ENCODE data around the gene SH3RF2. TPM values are rescaled to one million over a fixed set of nuclear protein-coding genes. Genes with fewer than 3 reads are reported as not detected.
"Not testable (repeated sequence)": the region's sequence is repeated elsewhere in the genome, so short reads cannot be mapped to it uniquely, and the experiment has no call there.

SH3RF2 gene
- total RNA-seq, 1 donor from 2014 or later: 0.61 TPM

GRCh38 chr5:145978708-145979107, 42.3 kb downstream of the SH3RF2 start:
- intact Hi-C loops (cut with micrococcal nuclease): no loop called here

DNA sequence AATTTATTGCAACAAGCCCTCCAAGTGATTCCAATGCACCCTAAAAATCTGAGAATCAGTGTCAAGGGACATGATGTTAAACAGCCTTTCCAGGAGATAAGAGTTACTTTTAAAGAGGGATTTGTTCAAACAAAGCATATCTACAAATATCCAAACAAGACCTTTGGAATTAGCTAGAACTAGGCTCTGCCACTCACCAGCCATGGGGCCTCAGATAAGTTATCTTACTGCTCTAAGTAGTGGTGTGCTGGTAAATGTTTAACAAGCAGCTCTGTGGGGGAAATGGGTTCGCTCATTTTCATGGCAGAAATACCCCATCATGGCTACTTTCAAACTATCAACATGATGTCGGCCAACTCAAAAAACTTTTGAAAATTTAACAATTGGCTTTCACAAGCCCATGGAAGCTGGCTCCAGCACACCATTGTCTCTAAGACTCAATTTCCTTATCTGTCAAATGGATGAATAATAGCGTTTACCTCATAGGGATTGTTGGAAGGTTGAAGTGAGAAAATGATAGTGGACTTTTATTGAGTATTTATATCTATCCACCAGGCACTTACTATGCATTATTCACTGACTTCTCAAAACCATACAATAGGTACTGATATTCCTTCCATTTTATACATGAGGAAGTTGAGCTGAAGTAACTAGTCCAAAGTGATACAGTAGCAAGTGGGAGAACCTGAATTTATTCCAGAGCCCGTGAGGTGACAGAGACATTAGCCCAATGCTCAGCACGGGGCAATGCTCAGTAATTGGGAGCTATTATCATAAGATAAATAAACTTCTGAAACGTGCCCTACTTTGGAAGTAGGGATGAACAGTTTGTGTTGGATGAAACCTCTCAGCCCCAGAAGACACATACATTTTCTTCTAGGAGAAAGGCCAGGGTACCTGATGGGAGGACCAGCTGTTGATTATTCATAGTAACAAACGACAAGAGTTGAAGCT, 43.2 kb downstream of the SH3RF2 start:
- intact Hi-C loops (cut with micrococcal nuclease): no loop called here

GRCh38 chr5:145980259-145980658, 43.9 kb downstream of the SH3RF2 start:
- intact Hi-C loops (cut with micrococcal nuclease): no loop called here

DNA sequence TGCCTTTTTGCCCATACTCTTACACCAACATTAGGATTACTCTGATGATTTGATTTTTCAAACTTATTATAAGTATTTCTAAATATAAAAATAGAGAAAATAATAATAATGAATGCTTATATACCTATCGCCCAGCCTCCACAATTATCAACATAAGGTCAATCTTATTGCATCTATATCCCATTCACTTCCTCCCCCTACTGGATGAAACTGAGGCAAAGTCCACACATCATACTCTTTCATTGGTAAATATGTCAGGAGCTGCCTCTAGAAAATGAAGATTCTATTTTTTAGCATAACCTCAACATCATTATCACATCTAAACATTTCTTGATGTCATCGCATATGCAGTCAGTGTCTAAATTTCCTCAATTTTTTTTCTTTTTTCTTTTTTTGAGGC, 44.3 kb downstream of the SH3RF2 start:
- intact Hi-C loops (cut with micrococcal nuclease): no loop called here

GRCh38 chr5:145981589-145982571, 45.5 kb downstream of the SH3RF2 start:
- intact Hi-C loops (cut with micrococcal nuclease): no loop called here

DNA sequence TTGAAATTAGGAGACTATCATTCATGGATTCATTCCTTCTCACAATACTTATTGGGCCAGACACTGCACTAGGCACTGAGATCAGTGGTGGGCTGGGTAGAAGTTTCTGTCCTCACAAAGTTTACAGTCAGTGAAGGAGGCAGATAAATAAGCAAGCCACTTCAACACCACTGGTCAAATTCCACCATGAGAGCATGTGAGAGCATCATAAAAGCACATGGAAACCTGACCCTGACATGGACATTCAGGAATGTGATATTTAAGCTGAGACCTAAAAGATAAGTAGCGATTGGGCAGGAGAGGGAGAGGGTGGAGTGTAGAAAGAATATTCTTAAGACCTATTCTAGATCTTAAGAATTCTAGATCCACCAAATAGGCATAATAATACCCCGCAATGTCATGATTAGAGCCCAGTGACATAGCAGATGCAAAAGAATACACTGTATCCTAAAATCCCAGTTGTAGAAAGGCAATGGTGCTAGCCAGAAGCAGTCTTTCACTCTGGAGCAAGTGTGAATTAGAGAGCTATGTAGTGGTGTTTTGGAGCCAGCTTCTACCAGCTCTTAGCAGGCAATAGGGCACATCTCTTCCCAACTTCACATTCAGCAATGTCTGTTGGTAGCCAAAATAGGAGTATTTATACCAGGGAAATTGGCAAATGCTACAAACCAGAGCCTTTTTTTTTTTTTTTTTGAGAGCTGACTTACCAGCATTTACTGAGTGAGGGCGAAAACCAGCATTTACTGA, 46.4 kb downstream of the SH3RF2 start:
- intact Hi-C loops (cut with micrococcal nuclease): no loop called here

GRCh38 chr5:145983446-145983845, 47.1 kb downstream of the SH3RF2 start:
- intact Hi-C loops (cut with micrococcal nuclease): no loop called here

GRCh38 chr5:145984072-145984471, 47.7 kb downstream of the SH3RF2 start:
- intact Hi-C loops (cut with micrococcal nuclease): no loop called here

DNA sequence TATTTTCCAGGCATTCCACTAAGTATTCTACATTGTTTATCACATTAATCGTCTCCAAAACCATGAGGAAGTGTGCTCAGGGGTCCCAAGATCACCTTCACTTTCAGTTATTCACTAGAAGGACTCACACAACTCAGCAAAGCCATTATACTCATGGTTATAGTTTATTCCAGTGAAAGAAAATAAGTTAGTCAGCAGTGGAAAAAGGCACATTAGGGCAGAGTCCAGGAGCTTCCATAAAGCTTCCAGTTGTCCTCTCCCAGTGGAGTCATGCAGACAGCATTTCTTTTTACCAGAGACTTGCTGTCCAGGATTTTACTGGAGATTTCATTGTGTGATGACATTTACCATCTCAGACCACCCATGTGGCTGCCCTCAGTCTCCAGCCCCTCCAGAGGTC, 51.5 kb downstream of the SH3RF2 start:
- intact Hi-C loops (cut with micrococcal nuclease): no loop called here

DNA sequence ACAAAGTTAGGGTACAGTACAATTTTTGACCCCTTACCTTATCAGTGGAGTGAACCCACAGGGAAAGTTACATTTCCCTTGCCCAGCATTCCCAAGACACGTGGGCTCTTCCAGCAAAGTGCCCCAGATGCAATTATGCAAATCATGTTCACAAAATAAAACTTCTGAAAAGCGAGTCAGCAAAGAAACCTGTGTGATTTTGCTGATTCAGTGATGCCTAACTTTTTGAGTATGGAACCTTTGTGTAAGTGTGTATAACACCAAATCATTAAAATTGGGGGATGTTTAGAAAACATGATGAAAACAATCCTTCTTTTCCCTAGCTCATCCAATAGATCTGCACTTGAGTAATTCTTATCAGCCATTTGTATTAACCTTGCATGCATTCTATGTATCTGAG, 52.6 kb downstream of the SH3RF2 start:
- intact Hi-C loops (cut with micrococcal nuclease): no loop called here

DNA sequence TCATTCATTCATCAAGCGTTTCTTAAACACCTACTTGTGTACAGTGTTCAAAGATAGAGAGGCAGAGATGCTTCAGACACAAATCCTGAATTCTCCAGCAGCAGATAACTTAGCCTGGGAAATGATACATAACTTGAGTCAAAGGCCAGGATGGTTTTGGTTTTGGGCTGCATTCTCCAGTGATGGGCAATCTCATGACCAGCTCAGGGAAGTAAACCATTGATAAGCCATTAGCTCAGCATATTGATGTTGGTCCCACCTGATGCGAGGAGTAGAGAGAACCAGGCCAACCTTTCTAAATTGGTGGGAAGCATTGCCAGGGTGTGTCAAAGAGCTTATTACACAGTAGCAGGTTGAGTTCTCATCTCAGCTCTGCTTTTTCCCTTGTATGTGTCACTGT, 53.0 kb downstream of the SH3RF2 start:
- intact Hi-C loops (cut with micrococcal nuclease): no loop called here

GRCh38 chr5:145990170-145990569, 53.8 kb downstream of the SH3RF2 start:
- intact Hi-C loops (cut with micrococcal nuclease): no loop called here

GRCh38 chr5:145991044-145991575, 54.7 kb downstream of the SH3RF2 start:
- intact Hi-C loops (cut with micrococcal nuclease): no loop called here

DNA sequence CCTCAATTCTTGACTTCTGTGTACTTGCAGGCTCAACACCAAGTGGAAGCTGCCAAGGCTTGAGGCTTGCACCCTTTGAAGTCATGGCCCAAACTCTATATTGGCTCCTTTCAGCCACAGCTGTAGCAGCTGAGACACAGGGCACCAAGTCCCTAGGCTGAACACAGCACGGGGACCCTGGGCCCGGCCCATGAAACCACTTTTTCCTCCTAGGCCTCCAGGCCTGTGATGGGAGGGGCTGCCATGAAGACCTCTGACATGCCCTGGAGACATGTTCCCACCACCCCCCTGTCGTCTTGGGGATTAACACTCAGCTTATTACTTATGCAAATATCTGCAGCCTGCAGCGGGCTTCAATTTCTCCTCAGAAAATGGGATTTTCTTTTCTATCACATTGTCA, 57.2 kb downstream of the SH3RF2 start:
- intact Hi-C loops (cut with micrococcal nuclease): not testable (repeated sequence)

GRCh38 chr5:145996135-145996534, 59.8 kb downstream of the SH3RF2 start:
- intact Hi-C loops (cut with micrococcal nuclease): no loop called here

- intact Hi-C loops (cut with micrococcal nuclease): no loop called here
Measured at GRCh38 chr5:145999208-145999607, 62.8 kb downstream of the SH3RF2 start.

DNA sequence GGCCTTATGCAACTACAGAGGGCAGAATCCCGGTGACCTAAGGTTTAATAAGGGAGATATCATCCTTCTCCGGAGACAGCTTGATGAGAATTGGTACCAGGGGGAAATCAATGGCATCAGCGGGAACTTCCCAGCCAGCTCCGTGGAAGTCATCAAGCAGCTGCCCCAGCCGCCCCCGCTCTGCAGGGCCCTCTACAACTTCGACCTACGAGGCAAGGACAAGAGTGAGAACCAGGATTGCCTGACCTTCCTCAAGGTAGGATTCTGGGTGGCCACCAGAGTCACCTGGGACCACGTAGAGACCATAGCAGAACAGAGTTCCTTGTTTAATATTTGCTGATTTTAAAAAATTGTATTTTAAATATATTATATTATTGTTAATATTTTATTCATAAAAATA, 63.7 kb downstream of the SH3RF2 start:
- intact Hi-C loops (cut with micrococcal nuclease): no loop called here

DNA sequence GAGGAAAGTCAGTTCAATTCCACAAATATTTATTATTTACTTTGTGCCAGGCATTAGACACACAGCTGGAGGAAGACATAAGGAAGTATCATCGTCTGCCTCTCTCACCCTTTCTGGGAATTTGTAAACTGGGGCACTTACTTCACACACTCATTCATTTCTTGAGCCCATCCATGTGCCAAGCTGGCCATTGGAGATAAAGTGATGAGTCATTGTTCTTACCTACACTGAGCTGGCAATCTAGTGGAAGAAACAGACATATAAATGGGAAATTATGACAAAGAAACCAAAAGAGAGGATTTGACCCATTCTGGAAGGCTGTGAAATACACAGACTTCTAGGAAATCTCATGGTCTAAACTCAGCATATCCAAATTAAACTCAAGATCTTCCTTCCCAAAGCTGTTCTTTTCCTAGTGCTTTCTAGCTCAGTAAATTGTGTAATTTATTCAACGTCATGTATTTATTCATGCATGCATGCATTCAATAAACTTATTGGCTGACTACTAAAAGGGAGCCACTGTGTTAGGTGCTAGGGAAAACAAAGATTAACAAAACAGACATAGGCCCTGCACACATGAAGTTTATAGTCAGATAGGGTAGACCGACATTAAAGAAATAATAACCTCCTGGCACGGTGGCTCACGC, 65.3 kb downstream of the SH3RF2 start:
- intact Hi-C loops (cut with micrococcal nuclease): no loop called here

- intact Hi-C loops (cut with micrococcal nuclease): no loop called here
Measured at GRCh38 chr5:146002491-146002890, 66.1 kb downstream of the SH3RF2 start.

DNA sequence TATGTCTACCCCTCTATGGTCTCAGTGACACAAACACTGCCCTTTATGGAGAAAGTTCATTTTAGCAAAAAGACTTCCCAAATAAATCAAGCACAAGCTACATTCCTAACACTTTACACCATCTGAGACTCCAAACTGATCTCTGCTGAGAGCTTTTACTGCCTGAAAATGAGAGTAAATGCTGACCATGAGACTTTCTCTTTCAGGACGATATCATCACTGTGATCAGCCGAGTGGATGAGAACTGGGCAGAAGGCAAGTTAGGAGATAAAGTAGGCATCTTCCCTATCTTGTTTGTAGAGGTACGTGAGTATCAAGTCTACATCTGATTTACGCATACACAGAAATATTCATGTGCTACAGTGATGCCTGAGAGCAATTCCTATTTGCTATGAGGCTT, 67.5 kb downstream of the SH3RF2 start:
- intact Hi-C loops (cut with micrococcal nuclease): no loop called here

DNA sequence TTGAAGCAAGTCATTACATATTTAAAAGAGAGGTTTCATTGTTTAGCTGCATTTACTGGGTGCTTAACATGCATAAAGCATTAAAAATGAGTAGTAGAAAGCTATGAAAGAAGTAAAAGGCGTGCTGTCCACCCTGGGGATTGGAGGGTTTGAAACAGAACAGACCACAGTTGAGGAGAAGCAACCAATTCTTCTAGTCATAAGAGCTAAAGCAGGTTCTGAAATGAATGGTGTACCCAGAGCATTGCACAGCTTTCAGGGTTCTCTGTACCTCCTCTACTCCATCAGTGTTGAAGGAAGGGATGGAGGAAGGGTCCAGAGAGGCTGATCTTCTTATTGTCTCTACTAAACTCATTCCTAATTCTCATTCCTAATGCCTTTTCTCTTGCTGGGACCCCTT, 68.9 kb downstream of the SH3RF2 start:
- intact Hi-C loops (cut with micrococcal nuclease): no loop called here

All from T-helper 1 cell treated with Interleukin-12 subunit alpha and Interleukin-12 subunit beta and Interleukin-4 antibody, amounts not matched to agents 30 ng/mL and 1 ng/mL, for 36 hours (primary cell).